GM18867 (cell line): ENCODE data around the gene KRTAP5-8.
"Not testable (repeated sequence)": the region's sequence is repeated elsewhere in the genome, so short reads cannot be mapped to it uniquely, and the experiment has no call there.

Experiments
- ATAC-seq: cut with Tn5 transposase; IDR thresholded peaks from one replicate; pipeline ENCODE4 v1.9.1; 2021; ENCODE audit warnings: mild to moderate bottlenecking, moderate library complexity; ENCODE audit not compliant: unreplicated experiment

KRTAP5-8 gene

DNA sequence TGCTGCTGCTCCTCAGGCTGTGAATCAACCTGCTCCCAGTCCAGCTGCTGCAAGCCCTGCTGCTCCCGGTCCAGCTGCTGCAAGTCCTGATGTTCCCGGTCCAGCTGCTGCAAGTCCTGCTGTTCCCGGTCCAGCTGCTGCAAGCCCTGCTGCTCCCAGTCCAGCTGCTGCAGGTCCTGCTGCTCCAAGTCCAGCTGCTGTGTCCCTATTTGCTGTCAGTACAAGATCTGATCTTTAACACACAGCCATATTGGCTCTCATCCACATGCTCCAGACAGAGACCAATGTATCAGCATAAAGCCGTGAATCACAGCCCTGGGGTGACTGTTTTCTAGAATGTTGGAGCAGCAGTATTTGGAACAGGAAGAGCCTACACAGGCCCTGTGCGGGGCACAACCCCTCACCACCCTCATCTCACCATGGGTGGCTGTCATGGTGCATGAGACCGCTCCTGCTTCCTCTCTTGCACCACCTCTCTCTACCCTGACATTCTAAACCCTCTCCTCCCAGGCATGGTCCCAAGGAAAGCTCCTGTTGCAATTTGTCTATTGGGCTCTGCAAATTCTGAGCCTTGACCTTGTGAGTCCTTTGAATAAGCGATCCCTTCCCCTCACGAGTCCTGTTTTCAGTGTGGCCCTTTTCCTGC lies 31.0 kb downstream of the KRTAP5-8 start:
- no peak for ATAC-seq

GRCh38 chr11:71571101-71571850 lies 33.5 kb downstream of the KRTAP5-8 start:
- ATAC-seq, result not testable (repeated sequence)

- no peak for ATAC-seq
Measured at GRCh38 chr11:71572811-71573210, 35.0 kb downstream of the KRTAP5-8 start.

DNA sequence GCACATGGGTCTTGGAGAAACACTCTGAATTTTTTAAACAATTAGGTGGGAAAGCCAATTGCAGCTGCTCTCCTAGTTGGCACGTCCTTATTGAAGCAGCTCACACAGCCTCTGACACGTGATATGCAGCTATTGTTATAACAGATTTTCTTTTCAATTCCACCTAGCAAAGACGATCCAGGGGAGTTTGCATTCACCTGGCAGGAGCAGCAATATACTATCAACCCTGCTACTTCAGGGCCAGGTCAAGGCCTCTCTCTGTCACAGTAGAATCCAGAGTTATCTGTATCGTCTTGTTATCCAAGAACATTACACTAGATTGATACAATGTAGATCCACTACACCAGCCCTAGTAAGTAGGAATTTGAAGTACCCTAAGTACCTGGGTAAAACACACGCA lies 36.6 kb downstream of the KRTAP5-8 start:
- no peak for ATAC-seq

DNA sequence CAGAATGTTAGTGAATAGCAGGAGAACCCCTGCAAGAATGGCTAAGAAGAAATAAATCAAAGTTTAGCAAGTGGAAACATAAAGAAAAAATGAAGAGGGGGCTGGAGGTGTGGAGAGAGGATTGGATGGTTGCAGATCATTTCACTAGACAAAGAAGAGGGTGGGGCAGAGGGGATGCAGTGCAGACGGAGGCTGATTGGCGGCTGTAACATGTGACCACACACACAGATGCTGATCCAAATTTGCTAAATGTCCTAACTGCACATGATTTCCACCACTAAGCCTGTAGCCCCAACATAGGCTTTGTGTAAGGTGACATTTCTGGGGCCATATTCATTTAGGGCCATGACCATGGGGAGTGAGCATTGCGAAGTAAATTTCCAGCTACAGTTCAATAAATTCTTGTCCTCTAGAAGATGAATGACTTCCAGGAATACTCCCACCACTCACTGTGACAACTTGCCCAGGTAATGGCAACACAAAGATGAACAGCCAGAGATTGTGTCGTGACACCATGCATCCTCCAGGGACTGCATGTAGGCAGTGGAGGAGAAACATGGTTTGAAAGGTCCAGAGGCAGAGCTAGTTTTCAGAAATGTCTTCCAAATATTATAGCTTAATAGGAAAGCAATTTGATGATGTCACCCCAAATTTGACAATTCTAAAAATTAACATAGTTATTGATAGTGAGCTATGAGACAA lies 38.0 kb downstream of the KRTAP5-8 start:
- no peak for ATAC-seq

- not testable (repeated sequence) for ATAC-seq
Measured at GRCh38 chr11:71576688-71577465, 39.1 kb downstream of the KRTAP5-8 start.

- no peak for ATAC-seq
Measured at GRCh38 chr11:71577469-71578004, 39.7 kb downstream of the KRTAP5-8 start.

- not testable (repeated sequence) for ATAC-seq
Measured at GRCh38 chr11:71579513-71579912, 41.7 kb downstream of the KRTAP5-8 start.

DNA sequence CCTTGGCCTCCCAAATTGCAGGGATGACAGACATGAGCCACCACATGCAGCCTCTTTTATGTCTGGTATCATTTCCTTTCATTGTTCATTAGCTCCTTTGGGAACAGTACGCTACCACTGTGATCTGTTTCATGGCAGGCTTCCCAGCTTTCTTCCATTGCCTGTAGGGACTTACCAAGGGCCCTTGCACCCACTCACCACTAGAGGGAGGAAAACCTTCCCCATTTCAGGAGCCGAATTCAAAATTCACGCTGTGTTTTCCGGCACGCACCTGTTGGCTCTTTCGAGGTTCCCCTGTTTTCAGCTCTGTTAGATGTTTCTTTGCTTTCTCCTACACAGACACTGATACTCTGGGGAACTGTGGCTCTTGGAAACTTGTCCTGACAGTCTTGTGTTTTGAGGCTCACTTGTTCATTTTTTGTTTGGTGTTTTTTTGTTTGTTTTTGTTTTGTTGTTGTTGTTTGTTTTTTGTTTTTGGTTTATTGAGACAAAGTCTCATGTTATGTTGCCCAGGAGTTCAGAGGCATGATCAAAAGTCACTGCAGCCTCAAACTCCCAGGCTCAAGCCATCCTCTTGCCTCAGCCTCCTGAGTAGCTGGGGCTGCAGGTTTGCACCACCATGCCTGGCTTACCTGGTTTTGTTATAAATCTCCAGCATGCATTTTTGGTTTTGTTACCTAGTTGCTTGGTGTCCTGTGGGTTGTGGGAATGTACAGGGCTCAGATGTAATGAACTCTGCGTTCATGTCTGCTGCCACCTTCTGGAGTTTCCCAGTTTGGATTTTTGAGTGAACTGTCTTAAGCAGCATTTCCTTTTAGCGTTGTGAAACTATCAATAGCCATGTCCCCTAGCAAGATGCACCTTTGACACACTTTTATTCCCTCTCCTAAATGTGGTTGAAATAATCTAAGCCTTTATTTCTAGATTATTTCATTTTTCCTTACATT lies 42.5 kb downstream of the KRTAP5-8 start:
- no peak for ATAC-seq

GRCh38 chr11:71581826-71582225 lies 44.0 kb downstream of the KRTAP5-8 start:
- ATAC-seq, result no peak

GRCh38 chr11:71582309-71582895 lies 44.6 kb downstream of the KRTAP5-8 start, which contains the start of gene KRTAP5-11:
Gene KRTAP5-11, minus strand, starts transcription at chr11:71582875. Its CDS starts 38 bp downstream, at chr11:71582837.
- no peak for ATAC-seq

GRCh38 chr11:71582969-71583368 lies 45.1 kb downstream of the KRTAP5-8 start:
- not testable (repeated sequence) for ATAC-seq

- not testable (repeated sequence) for ATAC-seq
Measured at GRCh38 chr11:71585673-71586072, 47.8 kb downstream of the KRTAP5-8 start.

DNA sequence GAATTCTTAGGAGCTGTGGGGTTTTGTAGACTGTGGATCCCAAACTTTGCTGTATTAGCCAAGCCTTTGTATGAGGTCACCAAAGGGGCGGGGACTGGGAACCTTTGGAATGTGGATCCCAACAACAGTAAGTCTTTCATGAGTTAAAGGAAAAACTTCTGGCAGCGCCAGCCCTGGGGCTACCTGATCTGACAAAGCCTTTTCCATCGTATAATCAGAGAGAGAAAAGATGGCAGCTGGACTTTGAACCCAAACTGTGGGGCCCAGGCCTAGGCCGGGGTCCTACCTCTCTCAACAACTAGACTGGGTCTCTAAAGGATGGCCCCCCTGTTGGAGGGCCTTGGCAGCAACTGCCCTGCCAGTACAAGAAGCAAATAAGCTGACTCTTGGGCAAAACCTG lies 50.5 kb downstream of the KRTAP5-8 start:
- not testable (repeated sequence) for ATAC-seq
